HG02938 (cell line): ENCODE results near the gene WNT7B.

Source experiments
- ATAC-seq: cut with Tn5 transposase; IDR thresholded peaks from one replicate; pipeline ENCODE4 v1.9.1; 2021; ENCODE audit warnings: mild to moderate bottlenecking, moderate library complexity; ENCODE audit not compliant: unreplicated experiment

The WNT7B gene

DNA sequence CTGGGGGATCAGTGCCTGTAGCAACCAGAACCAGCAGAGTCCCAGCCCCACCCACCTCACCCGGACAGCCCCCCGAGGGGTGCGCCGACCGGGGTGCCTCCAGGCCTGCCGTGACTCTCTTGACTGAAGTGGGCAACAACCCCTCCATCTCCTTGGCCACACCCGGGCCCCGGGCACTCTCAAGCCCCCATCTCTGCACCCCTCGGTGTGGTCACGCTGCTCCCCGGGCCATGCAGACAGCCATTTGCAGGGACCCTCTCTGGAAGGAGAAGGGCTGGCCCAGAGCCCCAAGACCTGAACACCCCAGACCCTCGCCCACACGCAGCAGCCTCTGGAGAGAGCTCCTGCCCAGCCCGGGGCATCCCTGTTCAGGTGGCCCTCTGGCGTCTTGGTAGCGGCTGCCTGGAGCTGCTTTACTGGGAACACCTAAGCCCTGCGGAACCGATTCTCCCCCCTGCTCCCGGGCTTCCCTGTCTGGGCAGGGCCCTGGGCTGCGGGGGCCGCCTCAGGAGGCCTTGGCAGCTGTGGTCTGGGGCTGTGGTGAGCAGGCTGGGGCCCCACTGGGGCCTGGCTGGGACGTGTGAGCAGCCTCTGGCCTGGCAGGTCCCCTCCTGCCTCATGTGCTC lies 84.9 kb downstream of the WNT7B start:
- ATAC-seq, result no peak

DNA sequence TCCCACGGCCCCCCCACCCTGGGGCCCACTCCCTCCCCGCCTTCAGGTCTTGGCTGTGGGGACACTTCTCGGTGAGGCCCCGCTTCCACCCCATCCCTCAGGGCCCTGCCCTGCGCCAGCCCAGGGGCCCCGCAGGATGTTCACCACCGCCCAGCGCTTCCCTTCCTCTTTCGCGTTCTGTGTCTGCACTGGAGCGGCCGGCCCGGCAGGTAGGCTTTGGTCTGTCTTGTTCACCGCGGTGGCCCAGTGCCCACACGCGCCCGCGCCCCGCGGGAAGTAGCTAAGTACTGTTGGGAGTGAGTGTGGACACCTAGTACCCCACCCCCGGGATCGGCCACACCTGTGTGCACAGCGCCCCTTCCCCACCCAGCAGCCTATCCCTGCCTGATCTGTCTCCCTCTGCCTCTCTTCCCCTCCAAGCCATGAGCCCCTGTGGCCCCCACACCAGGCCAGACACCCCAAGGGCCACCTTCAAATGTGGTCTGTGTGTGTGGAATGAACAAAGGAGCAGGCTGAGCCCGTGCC lies 85.4 kb downstream of the WNT7B start:
- ATAC-seq, result no peak

DNA sequence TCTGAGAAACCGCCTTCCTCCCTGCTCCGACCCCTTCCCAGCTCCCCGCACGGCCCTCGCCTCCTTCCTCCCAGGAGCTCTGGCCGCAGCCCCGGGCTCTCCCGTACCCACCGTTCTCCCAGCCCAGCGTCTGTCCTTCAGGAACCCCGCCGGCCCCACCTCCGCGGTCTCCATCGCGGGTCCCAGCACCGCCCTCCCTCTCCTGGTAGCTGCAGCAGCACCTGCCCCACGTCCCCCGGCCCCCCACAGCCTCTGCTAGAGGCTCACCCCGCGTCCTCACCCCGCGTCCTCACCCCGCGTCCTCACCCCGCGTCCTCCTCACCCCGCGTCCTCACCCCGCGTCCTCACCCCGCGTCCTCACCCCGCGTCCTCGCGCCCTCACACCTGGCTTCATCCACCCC lies 85.9 kb downstream of the WNT7B start:
- ATAC-seq, result no peak

DNA sequence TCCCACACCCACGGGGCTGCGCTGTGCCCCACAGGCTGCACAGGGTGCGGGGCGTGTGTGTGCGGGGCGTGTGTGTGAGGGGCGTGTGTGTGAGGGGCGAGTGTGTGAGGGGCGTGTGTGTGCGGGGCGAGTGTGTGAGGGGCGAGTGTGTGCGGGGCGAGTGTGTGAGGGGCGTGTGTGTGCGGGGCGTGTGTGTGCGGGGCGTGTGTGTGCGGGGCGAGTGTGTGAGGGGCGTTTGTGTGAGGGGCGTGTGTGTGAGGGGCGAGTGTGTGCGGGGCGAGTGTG lies 86.7 kb downstream of the WNT7B start:
- ATAC-seq, result no peak

DNA sequence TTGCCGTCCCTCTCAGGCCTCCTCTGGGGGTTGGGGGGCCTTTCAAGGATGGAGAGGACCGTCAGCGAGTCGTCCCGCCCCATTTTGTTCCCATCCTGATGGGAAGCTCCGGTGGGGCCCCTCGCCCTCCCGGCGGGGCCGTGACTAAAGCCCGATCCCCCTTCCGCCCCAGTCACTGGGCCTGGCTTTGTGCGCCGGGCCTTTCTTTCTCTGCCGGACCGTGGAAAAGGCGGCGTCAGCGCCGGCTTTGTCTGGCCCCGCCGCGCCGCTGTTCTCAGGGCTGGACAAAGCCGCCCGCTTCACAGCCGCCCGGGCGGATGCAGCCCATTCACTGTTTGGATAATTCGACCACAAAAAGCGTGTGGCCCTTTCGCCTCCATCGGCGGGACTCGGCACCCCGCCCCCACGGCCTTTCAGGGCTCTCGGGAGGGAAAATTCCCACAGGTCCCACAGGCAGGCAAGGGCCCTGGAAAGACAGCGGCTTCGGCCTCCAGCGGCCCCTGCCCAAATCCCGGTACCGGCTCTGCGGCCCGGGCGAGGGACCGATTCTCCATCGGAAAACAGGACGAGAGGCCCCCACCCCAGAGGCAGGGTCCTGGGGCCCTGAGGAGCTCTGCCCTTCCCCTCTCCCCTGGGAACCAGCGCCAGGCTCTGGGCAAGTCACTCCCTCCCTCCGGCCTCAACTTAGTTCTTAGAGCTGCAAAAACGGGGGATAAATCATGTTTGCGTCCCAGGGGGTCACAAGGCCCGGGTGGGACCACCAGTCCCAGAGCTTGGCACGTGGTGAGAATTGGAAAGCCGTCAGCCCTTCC lies 87.2 kb downstream of the WNT7B start:
- no peak for ATAC-seq

DNA sequence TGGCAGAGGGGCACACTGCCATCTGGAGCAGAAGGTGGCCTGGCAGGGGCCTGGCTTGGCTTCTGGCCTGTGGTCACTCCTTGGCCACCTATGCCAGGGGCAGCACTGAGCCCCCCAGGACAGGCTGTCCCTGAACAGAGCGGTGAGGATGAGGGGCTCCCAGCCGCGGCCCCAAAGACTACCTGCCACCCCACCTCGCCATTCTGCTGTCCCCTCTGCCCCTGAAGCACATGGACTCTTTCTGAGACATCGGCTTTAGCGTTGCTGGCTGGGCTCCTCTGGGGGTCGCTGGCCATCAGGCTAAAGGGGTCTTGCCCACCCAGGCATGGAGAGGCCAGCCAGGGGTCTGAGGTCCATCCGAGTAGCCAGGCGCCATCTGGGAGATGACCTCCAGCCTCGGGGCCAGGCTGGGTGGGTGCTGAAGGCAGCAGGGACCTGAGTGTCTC lies 87.8 kb downstream of the WNT7B start:
- no peak for ATAC-seq

DNA sequence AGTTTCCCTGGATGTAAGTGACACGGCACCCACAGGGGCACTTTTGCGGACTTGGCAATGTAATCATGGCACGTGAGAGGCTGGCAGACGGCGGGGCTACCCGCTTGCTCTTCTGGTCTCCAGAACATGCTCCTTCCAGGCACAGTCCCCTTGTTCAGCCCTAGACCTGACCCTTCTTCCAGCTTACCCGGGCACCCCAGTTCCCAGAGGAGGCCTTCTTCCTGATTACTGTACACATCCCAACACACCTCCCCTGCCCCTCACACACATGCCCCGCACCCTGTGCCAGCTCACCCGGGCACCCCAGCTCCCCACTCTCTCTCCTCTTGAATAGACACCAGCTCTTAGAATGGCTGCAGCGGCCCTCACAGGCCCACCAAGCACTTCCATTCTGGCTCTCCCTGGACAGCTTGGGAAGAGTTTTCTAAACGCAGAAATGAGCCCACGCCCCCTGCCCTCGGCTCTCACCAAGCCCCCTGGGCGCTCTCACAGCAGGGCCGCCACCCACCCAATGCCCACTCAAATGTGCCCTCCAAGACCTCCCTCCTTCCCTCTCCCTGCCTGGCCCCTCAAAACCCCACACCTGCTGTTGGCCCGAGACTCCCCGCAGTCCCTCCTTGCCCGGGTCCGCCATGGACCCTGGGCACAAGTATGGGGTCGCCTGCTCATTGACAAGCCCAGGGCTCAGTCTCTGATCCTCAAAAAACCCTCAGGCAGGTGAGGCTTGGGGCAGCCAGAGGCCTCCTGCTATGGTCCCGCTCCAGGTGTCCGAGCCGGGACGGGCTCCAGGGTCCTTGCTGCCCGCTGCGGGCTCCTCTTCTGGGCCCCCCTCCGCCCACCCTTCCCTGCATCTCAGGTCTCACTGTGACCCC lies 88.5 kb downstream of the WNT7B start:
- no peak for ATAC-seq

DNA sequence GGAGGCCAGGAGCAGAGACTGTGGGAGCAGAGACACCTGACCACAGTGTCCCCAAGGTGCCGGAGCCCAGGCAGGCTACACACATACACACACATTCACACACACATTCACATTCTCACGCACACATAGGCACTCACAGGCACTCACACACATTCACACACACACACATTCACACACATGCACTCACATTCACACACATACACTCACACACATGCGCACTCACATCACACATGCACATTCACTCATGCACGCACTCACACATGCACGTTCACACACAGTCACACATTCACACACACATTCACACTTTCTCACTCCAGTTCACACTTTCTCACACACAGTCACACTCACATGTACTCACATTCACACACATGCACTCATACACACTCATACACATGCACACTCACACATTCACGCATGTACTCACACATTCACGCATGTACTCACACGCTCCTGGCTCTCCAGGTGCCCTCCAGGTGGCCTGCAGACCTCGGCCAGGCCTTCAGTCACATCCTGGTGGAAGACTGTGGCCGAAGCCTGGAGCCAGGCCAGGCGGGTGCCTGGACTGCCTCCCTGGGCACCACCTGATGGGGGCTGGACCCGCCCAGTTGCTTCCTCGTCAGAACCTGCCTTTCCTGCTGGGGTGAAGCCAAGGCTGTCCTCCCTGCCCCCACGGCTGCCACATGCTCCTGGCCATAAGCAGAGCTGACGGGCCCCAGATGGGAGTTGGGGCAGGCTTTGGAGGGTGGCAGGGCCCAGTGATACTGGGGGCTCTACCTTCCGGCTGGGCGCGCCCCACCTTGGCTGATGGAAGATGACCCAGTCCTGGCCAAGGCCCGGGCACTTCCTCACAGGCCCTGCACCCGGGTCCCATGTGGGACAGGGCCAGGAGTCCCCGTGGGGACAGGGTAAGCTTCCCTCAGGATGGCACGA lies 89.5 kb downstream of the WNT7B start:
- ATAC-seq, result no peak

DNA sequence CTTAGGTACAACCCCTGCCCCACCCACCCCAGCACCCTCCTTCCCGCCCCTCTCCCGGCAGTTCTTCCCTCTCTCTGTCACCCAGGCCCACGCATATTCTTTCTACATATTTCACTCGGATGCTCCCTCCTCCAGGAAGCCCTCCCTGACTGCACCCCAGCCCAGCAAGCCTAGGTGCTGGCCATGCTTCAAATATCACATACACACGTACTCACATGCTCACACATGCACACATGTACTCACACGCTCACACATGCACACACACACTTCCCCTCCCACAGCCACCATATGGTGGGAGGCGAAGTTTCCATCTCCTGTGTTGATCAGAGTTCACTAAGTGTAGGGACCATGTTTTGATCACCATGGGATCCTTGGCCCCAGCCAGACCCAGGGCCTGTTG lies 90.4 kb downstream of the WNT7B start:
- ATAC-seq, result no peak

DNA sequence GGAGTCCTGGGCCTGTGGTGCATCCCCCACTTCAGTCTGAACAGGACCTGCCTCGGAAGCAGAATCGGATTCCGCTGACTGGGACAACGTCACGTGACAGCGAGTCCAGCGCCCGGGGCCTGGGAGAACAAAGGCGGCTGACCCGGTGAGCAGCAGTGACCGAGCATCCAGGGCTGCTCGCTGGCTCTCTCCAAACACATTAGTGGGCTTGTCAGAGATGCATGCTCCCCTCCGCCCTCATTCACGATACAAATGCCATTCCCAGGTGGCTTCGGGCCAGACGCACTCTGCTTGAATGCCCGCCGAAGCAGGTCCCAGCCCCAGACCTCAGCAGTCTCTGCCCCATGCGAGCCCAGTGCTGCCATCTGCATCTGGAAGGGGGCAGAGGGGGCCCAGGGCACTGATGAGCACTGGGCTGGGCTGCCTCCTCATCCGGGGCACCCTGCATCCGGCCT lies 91.0 kb downstream of the WNT7B start:
- ATAC-seq, result no peak

DNA sequence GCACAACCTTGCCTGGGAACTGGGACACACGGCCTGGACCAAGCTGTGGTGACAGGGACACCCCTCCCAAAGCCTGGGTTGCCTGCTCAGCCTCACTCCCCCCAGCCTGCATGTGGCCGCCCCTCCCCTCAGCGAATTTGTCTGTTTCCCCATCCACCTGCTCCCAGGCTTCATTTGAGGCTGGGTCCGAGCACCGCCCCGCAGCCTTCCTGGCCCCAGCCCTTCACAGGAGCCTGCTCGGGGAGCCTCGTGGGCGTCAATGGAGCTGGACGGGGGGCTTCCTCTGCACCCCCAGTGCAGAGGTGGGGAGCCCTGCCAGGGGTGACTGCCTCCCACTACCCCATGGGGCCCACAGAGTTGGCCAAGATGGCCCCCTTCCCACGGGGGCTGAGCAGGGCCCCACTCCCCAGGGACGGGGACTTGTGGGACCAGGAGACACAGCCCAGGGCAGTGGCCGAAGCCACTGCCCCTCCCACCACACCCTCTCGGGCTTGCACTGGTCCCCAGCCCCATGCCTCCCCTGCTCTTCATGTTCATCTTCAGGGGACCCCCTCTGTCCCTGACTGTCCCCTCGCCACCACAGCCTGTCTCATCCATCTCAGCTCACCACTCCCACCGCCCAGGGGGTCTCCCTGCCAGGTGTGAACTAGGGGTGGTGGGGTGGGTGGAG lies 91.7 kb downstream of the WNT7B start:
- ATAC-seq, result no peak

DNA sequence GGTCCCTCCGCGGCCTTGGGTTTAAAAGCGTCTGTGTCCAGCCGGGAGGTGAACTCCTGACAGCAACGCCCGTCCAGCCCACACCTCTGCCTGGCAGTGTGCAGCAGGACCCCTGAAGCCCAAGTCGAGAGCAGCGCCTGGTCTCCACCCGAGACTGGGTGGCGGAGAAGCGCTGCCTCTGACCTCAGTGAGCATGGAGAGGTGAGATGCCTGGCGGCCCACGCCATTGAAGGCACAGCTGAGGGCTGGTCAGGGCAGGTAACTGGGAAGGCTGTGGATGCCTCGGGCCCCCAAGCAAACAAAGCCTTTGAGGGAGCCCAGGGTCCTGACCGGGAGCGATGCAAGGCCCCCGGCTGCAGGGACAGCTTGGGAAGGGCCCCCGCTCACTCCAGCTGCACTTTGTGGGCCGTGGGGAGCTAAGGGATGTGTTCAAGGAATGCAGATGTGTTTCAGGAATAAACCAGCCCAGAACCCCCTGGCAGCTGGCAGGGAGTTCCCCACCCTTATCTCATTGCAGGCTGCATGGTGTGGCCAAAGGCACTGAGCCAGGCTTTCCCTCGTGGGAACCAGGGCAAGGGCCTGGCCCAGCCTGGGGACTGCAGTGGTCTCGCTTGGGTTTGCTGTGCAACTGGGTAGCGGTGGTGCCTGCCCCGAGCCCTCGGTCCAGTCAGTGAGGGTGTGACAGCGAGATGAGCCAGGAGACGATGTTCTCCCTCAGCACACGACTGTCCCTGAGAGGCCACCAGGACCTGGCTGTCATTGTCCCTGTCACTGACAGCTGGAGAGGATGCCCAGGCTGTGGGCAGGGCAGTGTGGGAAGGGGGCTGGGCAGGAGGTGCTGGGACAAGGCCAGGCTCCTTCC lies 92.5 kb downstream of the WNT7B start:
- no peak for ATAC-seq

DNA sequence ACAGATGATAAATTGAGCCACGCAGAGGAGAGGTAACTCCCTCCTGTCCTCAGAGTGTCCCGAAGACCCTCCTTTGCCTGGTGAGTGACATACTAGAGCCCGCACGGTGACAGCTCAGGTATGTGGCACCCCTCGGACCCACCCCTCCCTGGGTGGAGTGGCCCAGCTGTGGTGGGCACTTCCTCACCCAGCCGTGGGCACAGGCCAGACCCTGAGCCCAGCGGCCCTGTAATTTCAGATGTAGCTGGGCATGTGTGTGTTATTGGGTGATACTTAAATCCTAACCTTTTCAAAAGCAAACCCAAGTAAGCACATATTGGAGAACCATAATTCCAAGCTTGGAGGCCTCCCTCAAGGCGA lies 93.2 kb downstream of the WNT7B start:
- ATAC-seq, result no peak

DNA sequence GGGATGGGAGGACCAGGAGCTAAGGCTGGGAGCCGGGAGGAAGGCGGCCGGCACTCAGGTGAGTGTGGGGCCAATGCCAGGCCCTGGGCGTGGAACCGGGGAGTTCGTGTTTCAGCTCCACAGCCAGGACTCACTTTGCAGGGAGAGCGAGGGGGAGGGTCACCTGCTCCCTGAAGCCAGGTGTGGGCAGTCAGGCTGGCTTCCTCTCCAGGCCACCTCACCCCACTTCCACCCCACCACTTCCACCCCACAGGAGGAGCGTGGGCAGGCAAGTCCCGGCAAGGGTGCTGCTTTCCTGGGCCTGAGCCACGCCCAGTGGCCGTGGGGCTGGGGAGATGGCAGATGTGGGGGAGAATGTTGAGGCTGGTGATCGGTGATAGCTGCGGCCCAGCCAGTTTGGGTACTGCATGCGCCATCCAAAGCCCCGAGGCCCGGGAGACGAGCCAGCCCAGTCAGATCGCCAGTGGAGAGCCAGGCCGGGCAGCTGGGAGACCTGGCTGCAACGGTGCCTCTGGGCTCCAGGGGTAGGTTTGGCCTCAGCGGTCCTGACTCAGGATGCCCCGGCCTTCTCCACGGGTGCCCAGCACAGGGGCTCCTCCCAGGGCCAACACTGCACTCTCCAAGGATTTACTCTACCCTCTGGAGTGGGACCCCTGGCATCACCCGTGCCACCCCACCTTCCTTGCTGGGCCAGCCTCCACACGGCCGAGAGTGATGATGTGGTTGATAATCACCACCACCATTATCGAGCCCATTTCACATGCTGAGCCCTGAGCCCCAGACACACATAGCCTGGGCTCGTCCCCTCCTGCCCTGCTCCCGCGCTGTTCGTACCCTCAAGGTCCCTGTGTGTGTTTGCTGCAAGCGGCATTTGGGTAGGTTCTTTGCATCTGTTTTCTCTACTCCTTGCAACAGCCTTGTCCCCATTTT lies 93.8 kb downstream of the WNT7B start:
- ATAC-seq, result no peak

DNA sequence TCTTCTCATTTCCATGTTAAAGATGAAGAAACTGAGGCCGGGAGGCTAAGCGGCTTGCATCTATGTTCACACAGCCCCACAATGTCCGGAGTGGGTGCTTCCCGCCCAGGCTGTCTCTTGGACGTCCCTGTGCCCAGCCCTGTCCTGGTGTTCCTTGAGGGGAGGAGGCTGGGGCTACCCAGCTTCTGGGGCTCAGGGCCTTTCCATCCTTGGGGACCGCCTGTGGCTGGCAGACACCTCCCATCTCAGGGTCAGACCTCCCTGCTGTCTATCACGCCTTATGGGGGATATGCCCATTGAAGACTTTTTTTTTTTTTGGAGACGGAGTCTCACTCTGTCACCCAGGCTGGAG lies 95.5 kb downstream of the WNT7B start:
- ATAC-seq, result no peak

DNA sequence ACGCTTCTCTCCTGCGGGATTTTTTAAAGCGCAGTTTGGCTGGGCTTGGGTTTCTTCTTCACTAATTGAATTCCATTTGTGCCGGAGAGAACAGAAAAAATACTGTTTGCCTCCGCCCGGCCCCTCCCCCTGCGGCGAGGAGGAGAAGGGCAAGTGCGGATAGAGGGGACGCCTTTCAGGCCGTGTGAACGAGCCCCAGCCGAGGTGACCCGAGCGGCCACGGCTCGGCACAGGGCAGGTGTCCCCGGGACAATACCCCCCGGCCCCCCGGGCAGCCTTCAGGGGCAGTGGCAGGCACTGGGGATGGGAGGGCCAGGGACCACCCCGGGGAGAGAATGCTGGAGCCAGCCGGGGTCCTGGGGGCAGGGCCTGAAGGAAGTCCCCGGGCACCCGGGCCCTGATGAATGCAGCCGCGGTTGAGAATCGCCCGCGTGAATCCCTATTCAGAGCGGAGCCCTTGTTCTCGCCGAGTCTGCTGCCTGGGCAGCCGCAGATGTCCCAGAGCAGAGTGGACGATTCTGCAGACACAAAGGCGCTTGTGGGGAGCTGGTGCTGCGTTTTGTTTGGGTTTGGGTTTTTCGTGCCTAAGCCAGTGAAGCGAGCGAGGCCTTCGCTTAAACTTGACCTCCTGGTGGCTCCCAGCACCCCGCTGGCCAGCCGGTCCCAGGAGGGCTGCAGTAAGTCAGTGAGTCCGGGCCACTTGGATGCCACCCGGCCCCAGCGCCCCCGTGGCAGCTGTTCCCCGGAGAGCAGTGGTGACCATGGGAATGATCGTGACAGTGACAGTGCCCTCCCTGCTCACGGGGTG lies 96.0 kb downstream of the WNT7B start:
- ATAC-seq, result no peak

DNA sequence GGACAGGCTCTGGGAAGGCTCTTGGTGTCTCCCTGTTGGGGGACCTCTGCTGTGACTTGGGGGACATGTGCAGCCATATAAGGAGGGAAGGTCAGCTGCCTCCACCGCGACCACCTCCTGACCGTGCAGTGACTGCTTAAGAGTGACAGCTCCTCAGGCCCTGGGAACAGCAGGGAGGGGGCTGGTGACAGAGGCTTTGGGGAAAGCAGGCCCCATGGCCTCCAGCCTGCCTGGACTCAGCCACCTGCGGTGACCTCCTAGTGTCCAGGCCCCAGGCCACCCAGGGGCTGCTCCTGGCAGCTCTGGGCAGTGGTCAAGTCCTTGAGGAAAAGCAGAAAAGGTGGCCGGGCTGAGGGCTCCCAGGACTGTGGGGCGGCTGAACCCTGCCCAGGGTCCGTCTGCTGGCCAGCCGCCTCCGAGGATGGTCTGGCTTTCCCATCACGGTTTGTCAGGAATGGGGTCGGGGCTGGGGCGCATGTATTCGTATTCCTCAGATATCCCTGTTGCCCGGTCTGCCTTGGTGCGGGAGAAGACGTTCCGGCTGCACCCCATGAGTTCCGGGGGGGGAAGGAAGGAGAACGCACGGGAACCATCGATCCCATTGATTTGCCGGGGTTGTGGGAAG lies 96.8 kb downstream of the WNT7B start:
- no peak for ATAC-seq
